ENCODE data around the gene C9orf78.

Gene C9orf78

DNA sequence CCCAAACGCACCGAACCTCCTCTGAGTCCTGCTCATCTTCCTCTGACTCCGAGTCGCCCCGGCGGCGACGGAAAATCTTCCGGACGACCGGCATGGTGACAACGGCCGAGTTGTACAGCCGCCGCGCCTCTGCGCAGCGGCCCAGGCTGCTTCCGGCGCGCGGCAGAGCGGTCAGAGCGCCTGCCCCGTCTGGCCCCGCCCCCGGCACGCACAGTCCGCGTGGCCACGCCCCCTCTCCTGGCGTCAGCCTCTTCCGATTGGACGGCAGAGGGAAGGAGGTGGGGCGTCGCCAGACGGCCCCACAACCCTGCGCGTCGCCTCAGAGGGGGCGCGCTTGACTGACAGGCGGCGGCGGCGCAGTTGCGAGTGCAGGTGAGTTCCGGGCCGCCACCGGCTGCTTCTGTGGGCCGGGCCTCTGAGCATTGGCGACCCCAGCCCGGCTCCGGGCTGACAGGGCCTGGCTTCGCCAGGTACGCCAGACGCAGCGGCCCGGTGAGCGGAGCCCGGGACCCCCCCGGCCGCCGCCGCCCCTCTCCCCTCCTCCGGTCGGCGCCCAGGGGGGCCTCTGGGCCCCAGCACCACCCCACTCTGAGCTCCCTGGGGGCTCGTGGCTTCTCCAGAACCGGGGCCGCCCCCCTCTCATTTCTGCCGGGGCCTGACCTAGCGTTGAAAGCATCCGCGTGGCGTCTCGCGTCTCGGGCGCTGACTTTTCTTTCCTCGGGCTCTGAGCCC, at the start of gene C9orf78, which contains the start of gene USP20:
Gene C9orf78 (minus strand): TSS at position 148 of the 732 bp plus-strand sequence. CDS start 54 bp downstream, at position 94.
Gene USP20 (plus strand): TSS at position 331 of the 732 bp plus-strand sequence. CDS start 17,098 bp downstream, outside the sequence.
- peak; percentile 40 for FAIRE-seq
- DNase-seq (ENCODE audit: insufficient read length, low spot score) = peak; percentile 88

DNA sequence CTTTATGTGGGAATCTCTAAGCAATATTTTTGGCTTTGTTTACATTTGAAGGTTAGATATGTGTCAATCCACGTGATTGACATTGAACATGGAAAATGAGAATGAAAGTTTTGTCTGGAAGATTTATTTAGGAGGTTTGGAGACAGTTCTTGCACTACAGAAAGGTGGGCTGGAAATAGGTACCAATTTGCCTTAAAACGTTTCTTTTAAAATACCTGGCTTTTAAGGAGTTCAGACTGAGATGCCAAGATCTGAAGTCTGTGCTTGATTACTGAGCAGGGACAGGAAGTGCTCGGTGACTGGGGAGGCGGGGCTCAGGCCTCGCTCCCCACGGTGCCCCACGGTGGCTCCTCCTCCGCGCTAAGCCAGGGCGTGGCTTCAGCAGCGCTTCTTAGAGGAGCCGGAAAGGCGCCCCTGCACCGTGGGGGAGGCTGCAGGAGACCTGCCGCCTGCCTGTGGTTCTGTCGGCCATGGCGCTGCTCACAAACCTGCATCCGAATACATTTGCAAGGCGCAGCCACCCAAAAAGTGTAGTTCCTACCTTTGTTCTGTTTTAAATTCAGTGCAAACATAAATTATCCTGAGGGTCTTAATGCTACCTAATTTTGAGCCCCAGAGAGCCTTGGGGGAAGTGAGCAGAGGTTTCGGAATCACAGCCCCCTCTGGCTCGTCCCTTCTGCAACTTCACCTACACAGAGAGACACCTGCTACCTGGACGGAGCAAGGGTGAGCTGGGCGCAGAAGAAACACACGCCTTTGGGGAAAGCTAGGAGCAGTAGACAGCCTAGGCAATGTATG, 49.3 kb upstream of the C9orf78 start:
- DNase-seq (ENCODE audit: insufficient read length, low spot score) (peak; percentile 80), FAIRE-seq (no peak)

DNA sequence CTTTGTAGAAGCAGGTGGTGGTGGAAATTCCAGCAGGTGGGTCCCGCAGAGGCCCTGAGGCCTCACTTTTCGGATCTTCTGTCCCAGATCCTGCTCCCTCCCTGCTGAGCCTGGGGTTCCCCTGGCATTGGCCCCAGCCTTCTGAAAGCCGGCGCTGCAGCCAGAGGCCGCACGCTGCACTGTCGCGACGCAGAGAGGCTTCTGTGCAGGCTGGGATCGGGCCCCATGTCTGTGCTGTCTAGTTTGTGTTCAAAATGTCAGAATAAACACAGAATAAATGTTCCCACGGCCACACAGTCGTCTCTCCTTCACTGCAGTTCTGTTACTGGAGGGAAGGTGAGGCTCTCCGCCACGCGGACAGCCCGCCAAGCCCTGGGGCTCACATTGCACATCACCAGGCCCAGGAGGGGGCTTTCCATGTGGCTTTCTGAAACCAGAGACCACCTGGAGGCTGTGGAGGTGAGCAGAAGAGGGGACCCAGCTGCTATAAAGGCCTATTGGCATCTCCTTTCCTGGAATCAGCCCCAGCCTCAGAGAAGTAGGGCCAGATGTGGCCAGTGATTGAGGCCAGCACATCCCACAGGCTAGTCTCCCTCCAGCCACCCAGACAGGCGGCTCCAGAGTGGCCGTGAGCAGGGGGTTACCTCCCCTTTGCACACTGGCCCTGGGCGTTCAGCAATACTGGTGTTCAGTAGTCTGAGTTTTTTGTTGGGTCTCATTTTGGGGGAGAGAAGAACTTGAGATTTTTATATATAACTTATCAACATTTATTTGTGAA, 46.7 kb upstream of the C9orf78 start:
- FAIRE-seq = no peak
- no peak for DNase-seq (ENCODE audit: insufficient read length, low spot score)

GRCh38 chr9:129880654-129881546, 45.8 kb upstream of the C9orf78 start:
- DNase-seq (ENCODE audit: insufficient read length, low spot score) (no peak), FAIRE-seq (no peak)

DNA sequence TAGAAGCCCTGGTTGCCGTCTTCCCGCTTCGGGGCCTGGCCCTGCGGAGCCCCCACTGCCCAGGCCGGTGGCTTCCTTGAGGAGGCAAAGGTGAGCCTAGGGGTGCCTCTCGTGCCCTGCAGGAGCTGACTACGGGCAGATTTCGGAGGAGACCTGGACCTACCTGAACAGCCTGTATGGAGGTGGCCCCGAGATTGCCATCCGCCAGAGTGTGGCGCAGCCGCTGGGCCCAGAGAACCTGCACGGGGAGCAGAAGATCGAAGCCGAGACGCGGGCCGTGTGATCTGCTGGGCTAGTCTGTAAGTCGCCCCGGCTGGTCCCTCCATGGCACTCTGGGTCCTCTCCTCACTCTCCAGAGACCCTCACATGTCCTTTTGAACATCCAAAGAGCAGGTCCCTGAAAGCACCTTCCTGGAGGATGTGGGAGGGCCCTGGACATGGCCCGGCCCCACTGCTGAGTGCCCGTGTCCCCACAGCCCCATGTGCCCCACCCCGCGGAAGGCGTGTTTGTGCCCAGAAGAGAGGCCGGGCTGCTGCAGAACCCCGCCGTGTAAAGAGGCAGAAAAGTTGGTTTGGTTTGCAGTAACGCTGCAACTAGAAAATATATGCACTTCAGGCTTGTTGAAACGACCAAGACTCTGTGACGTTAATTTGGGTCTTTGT, 45.0 kb upstream of the C9orf78 start:
- FAIRE-seq = no peak
- no peak for DNase-seq (ENCODE audit: insufficient read length, low spot score)

- FAIRE-seq = no peak
- DNase-seq (ENCODE audit: insufficient read length, low spot score) = no peak
Observed at GRCh38 chr9:129879103-129879699, 44.1 kb upstream of the C9orf78 start.

DNA sequence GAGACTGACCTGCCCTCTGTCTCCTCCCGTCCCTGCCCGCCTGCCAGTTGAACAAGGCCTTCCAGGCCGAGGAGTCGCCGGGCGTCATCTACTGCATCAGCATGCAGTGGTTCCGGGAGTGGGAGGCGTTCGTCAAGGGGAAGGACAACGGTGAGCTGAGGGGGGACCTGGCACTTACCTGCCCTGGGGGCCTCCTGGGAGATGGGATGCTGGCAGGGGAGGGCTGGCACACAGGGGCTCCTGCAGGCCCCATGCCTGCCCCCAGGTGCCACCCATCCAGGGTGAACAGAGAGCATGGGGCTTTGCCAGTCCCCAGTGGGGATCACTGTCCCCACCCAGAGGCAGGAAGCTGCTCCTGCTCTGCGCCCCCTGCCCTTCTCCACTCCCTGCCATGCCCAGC, 43.2 kb upstream of the C9orf78 start:
- no peak for DNase-seq (ENCODE audit: insufficient read length, low spot score)
- FAIRE-seq = no peak

DNA sequence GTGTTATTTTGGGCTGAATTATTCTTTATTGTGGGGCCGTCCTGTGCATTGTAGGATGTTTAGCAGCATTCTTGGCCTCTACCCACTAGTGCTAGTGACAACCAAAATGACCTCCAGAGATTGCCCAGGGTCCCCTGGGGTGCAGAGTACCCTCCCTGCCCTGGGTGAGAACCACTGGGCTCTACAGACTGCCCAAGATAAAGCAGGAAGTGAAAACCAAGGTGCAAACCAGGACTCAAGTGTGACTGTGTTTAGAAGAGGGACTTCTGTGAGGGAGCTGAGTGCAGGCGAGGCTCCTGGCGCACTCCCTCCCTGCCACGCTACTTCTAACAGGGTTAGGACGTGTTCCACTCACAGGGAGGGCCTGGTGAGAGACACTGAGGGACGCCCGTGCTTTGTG, 41.7 kb upstream of the C9orf78 start:
- FAIRE-seq = no peak
- DNase-seq (ENCODE audit: insufficient read length, low spot score) = no peak

- no peak for DNase-seq (ENCODE audit: insufficient read length, low spot score)
- FAIRE-seq = no peak
Observed at GRCh38 chr9:129875687-129876395, 40.8 kb upstream of the C9orf78 start.

DNA sequence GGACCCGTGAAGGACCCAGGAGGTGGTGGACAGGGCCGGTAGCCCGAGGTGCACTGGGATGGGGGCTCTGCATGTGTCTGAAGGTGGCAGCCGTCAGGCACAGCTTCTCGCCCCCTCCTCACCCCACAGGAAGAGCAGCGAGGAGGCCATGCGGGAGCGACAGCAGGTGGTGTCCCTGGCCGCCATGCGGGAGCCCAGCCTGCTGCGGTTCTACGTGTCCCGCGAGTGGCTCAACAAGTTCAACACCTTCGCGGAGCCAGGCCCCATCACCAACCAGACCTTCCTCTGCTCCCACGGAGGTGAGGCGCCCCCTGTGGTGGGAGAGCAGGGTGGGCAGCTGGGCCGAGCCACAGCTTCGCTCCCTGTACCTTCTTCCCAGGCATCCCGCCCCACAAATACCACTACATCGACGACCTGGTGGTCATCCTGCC, 40.1 kb upstream of the C9orf78 start:
- FAIRE-seq (no peak), DNase-seq (ENCODE audit: insufficient read length, low spot score) (no peak)

GRCh38 chr9:129874261-129875101, 39.4 kb upstream of the C9orf78 start:
- DNase-seq (ENCODE audit: insufficient read length, low spot score) = no peak
- FAIRE-seq = no peak

DNA sequence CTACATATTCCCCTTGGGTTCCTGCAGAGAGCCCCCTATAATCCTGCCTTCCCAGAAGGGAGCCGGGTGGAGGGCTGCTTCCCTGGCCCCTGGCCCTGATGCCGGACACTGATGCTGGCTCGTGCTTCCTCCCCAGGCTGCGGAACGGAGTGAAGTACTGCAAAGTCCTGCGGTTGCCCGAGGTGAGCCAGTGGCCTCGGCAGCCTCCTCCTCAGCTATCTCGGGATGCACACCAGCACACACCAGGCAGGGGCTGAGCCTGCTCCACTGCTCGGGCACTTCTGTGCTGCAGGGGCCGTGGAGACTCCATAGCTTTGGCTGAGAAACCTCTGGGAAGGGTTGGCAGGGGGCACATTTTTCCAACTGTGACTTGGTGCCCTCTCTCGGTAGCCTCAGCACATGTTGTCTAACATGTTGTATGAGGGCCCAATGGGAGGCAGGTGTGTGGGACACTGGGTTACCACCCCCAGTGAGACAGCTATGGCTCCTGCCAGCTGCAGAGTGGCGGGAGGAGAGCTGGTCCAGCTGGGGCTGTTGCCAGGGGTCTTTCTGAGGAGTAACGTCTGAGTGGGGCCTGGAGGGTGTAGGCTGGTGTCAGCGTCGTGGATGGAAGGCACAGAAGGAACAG, 38.6 kb upstream of the C9orf78 start:
- FAIRE-seq (no peak), DNase-seq (ENCODE audit: insufficient read length, low spot score) (no peak)

- DNase-seq (ENCODE audit: insufficient read length, low spot score) (no peak), FAIRE-seq (no peak)
Observed at GRCh38 chr9:129871046-129871445, 36.0 kb upstream of the C9orf78 start.

- no peak for FAIRE-seq
- no peak for DNase-seq (ENCODE audit: insufficient read length, low spot score)
Observed at GRCh38 chr9:129869585-129870501, 34.8 kb upstream of the C9orf78 start.

GRCh38 chr9:129868872-129869486, 33.9 kb upstream of the C9orf78 start:
- DNase-seq (ENCODE audit: insufficient read length, low spot score) (no peak), FAIRE-seq (no peak)
